ENCODE measurements around the gene KCNG2. TPM values are rescaled to one million over a fixed set of nuclear protein-coding genes. Genes with fewer than 3 reads are reported as not detected.
A peak's percentile ranks its signal among the peaks of the same experiment; 100 is the strongest.

KCNG2 gene
- total RNA-seq, 1 donor from 2014 or later: not detected

DNA sequence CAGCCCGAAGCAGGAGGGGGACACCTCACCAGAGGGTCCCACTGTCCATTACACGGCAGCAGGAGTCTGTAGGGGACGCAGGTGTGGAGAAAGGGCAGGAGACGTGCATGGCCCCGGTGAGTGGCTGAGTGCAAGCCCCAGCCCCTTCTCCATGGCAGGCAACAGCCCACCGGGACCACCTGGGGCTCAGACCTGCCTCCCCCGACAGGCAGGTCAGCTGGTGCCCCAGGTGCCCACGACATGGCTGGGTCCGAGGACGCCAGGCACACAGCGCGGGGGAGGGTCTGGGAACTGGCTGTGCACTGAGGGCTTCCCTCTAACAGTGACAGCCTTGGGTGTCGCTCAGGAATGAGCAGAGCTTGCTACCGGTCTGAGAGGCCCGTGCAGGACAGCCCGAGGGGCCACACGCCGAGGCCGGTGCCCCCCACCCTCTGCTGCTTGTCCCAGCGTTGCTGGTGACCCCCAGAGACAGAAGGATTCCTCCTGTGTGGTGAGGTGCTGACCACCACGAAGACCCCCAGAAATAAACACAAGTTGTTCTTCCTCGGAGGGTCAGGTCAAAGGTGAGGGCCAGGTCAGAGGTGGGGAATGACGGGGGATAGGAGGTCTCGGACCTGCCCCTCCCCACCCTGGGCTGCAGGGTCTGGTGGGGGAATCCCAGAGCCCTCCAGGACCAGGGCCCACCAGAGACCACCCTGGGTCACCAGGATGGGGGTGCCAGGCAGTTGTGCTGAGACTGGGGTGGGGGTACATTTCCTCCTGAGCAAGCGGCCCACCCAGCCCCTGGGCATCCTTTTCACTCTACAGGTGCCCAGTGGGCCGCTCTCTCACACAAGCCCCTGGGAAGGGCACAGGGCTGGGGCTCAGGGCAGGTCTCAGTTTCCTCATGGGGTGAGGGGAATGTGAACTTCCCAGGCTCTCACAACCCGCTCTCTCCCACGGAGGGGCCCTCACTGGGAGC lies 103.2 kb downstream of the KCNG2 start:
- H3K9me3 Mint-ChIP-seq (ENCODE audit: low read depth): peaks cover 24% of the 10 kb centered on the region
- H3K36me3 Mint-ChIP-seq (ENCODE audit: insufficient read depth): peaks cover 41% of the 10 kb centered on the region
- no peaks in the 10 kb centered on the region for H3K27me3 Mint-ChIP-seq
- H3K4me3 Mint-ChIP-seq (ENCODE audit: low read depth): no peak overlapping the region
- TF ChIP-seq, protein P1, sequence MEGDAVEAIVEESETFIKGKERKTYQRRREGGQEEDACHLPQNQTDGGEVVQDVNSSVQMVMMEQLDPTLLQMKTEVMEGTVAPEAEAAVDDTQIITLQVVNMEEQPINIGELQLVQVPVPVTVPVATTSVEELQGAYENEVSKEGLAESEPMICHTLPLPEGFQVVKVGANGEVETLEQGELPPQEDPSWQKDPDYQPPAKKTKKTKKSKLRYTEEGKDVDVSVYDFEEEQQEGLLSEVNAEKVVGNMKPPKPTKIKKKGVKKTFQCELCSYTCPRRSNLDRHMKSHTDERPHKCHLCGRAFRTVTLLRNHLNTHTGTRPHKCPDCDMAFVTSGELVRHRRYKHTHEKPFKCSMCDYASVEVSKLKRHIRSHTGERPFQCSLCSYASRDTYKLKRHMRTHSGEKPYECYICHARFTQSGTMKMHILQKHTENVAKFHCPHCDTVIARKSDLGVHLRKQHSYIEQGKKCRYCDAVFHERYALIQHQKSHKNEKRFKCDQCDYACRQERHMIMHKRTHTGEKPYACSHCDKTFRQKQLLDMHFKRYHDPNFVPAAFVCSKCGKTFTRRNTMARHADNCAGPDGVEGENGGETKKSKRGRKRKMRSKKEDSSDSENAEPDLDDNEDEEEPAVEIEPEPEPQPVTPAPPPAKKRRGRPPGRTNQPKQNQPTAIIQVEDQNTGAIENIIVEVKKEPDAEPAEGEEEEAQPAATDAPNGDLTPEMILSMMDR (IDR thresholded peaks at IDR 0.05; ENCODE audit: unreplicated experiment): no peak
- H3K4me1 Mint-ChIP-seq (ENCODE audit: low read depth): no peaks in the 10 kb centered on the region
- peak overlapping the region; percentile 52 for H3K27ac Mint-ChIP-seq
- no peak for DNase-seq (ENCODE audit: low spot score, unreplicated experiment)

DNA sequence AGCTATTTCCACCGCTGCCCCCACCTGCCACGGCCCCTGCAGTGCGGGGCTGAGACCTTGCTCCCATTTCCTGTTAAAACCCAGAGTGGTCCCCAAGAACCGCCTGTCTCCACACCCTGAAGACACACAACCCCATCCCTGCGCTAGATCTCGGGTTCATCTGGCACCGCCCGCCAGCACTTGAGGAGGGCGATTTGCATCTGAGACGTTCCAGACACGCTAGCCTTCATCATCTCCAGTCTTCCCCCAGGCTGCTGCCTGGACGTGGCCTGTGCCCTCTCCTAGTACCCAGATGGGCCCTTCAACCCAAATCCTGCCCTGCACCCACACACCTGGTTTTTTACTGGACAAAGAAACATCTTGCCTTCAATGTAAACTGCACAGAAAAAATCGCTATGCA lies 103.9 kb downstream of the KCNG2 start:
- TF ChIP-seq, protein P1 (IDR thresholded peaks at IDR 0.05; ENCODE audit: unreplicated experiment): no peak
- no peak for DNase-seq (ENCODE audit: low spot score, unreplicated experiment)
- Mint-ChIP-seq H3K36me3 (ENCODE audit: insufficient read depth) (peaks cover 41% of the 10 kb centered on the region), H3K4me1 (ENCODE audit: low read depth) (no peaks in the 10 kb centered on the region), H3K27ac (no peak overlapping the region), H3K9me3 (ENCODE audit: low read depth) (peaks cover 19% of the 10 kb centered on the region), H3K27me3 (no peaks in the 10 kb centered on the region), H3K4me3 (ENCODE audit: low read depth) (no peak overlapping the region)

DNA sequence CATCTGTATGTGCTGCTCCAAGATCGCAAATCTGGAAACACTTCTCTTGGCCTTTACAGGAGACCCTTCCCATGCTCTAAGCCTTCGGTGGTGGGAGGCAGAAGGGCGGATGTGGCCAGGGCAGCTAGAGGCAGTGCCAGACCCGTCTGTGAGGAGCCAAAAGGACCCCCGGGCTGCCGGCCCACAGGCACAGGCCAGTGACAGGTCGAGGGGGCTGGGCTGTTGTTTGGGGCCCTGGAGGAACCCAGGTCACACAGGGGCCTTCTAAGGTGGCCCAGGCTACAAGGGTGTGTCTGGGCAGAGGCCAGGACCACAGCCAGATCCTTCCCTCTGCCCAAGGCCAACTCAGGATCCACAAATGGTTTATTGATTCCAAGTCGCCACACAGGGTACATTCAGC lies 104.3 kb downstream of the KCNG2 start:
- Mint-ChIP-seq H3K27ac (no peak overlapping the region), H3K27me3 (no peaks in the 10 kb centered on the region)
- TF ChIP-seq, protein P1 (IDR thresholded peaks at IDR 0.05; ENCODE audit: unreplicated experiment): no peak

DNA sequence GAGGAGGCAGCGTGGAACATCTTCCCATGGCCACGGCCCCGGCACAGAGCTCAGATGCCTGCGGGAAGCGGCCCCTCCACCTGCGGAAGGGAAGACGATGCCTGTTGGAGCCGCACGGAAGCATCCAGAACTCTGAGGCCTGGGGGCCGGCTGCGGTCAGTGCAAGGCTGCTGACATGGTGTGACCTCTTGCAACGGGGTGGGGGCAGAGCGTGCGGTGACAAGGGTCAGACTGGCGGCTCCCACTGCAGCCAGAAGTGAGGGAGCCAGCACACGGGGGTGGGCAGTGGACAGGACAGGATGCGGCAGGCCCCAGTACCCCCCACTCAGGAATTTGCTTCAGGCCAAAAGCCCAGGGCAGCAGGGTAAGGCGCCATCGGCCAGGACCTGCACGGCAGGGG lies 104.9 kb downstream of the KCNG2 start:
- no peak for DNase-seq (ENCODE audit: low spot score, unreplicated experiment)
- H3K27me3 Mint-ChIP-seq: no peaks in the 10 kb centered on the region

More for the DNA sequence above, 104.3 kb downstream of the KCNG2 start:
- no peak for DNase-seq (ENCODE audit: low spot score, unreplicated experiment)
- H3K4me1 Mint-ChIP-seq (ENCODE audit: low read depth): no peaks in the 10 kb centered on the region
- H3K4me3 Mint-ChIP-seq (ENCODE audit: low read depth): no peak overlapping the region
- H3K9me3 Mint-ChIP-seq (ENCODE audit: low read depth): peaks cover 14% of the 10 kb centered on the region
- peaks cover 38% of the 10 kb centered on the region for H3K36me3 Mint-ChIP-seq (ENCODE audit: insufficient read depth)

DNA sequence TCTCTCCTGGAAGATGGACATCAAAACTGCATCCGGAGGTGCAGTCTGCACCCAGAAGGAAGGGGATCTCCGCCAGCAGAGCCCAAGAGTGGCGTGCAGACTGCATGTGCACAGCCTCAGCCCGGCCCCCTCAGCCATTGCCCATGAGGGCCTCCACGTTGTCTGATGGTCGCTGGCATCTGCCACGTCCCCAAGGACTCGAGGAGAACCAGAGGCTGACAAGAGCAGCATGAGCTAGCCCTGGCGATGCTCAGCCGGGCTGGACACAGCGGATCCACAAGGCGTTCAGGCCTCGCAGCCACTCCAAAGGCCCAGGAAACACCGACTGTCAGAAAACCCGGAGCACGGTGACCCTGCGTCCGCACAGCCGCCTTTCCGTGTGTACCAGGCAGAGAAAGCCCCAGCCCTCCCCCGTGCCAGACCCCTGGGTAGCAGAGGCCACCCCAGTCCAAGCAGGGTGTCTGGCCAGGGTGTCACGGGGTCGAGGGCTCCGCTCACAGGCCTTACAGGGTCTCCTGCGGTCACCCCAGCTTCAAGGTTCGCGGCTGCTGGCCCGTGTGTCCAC lies 105.4 kb downstream of the KCNG2 start:
- DNase-seq (ENCODE audit: low spot score, unreplicated experiment): no peak
- no peak overlapping the region for H3K27ac Mint-ChIP-seq

More for the DNA sequence above, 104.9 kb downstream of the KCNG2 start:
- Mint-ChIP-seq H3K4me3 (ENCODE audit: low read depth) (no peak overlapping the region), H3K9me3 (ENCODE audit: low read depth) (peaks cover 9% of the 10 kb centered on the region), H3K4me1 (ENCODE audit: low read depth) (no peaks in the 10 kb centered on the region), H3K27ac (no peak overlapping the region), H3K36me3 (ENCODE audit: insufficient read depth) (peaks cover 35% of the 10 kb centered on the region)
- TF ChIP-seq, protein P1 (IDR thresholded peaks at IDR 0.05; ENCODE audit: unreplicated experiment): no peak

More for the DNA sequence above, 105.4 kb downstream of the KCNG2 start:
- Mint-ChIP-seq H3K9me3 (ENCODE audit: low read depth) (peaks cover 4% of the 10 kb centered on the region), H3K36me3 (ENCODE audit: insufficient read depth) (peaks cover 33% of the 10 kb centered on the region), H3K4me3 (ENCODE audit: low read depth) (no peak overlapping the region), H3K27me3 (no peaks in the 10 kb centered on the region), H3K4me1 (ENCODE audit: low read depth) (no peaks in the 10 kb centered on the region)
- TF ChIP-seq, protein P1 (IDR thresholded peaks at IDR 0.05; ENCODE audit: unreplicated experiment): no peak
